Diencephalon (tissue), 1 donor: ENCODE data around the gene SEMA3C. TPM values are rescaled to one million over a fixed set of nuclear protein-coding genes. Genes with fewer than 3 reads are reported as not detected.

Experiments used
- total RNA-seq: library from RNA; depleted of rRNA; stranded (reverse); fragments of >200 nt; gene quantifications from one replicate; pipeline ENCODE4 v1.2.3, GENCODE V29; 2014

SEMA3C gene
- total RNA-seq: 74.7 TPM

DNA sequence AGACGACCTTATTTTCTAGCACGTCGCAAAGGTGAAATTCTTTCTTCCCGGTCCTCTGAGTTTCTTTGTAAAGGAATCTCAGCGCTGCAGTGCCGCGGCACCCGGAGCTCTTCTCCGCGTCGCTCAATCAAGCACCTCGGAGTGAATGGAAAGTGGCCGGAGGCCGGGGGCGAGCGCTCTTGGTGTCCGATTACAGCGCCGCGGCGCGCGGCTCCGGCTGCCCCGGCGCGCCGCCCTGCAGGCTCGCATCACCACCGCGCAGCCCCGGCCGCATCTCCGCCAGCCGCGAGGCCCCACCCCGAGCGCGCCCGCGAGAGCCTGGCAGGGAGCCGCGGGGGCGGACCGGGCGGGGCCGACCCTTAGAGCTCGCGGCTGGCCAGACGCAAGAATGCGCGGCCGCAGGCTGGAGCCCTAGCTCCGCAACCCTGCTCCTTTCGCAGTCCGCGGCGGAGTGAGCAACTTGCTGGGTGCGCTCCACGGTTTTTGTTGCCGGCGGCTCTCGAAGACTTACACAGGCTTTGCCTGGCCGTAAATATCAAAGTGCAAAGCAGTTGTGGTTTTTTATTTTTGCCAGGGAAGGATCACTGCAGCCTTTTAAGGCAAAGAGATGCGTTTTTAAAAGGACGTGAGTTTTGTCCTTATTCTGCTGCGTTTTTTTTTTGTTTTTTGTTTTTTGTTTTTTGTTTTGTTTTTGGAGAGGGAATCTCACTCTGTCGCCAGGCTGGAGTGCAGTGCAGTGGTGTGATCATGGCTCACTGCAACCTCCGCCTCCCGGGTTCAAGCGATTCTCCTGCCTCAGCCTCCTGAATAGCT is at the start of gene SEMA3C:
TSS of gene SEMA3C (minus strand) at position 143 of the 813 bp plus-strand sequence. CDS start 2,270 bp downstream, outside the sequence.

